HepG2 (cell line): Measurements from ENCODE around the gene PAPPA. TPM values are rescaled to one million over a fixed set of nuclear protein-coding genes. Genes with fewer than 3 reads are reported as not detected.

Experiments
- ASH2L ChIP-seq: fragments of 300-600, 200-600 bp; sonication (generic); IDR thresholded peaks from 2 replicates; pipeline ENCODE4 v1.7.0; 2017; ENCODE audit warnings: low read depth, mild to moderate bottlenecking, moderate library complexity, mixed read lengths, low read length; ENCODE audit not compliant: insufficient read length
- KDM3A ChIP-seq: IDR thresholded peaks from 2 replicates; pipeline ENCODE4 v1.6.1; 2018; ENCODE audit warnings: low read depth, missing compliant biosample characterization
- PHF5A ChIP-seq: IDR thresholded peaks from one replicate; pipeline ENCODE4 v1.6.1; 2018; ENCODE audit warnings: low read depth, missing genetic modification reagents; ENCODE audit not compliant: unreplicated experiment
- SMC3 ChIP-seq: IDR thresholded peaks from 2 replicates; pipeline ENCODE4 v1.6.1; 2011; ENCODE audit warnings: low read length, improper control_type of control experiment
- ZNF331 ChIP-seq: sonication (generic); formaldehyde crosslinking; IDR thresholded peaks from 2 replicates; pipeline ENCODE4 v1.4.0; 2020; ENCODE audit warnings: missing genetic modification reagents
- ZNF644 ChIP-seq: IDR thresholded peaks from 2 replicates; pipeline ENCODE4 v1.6.1; 2016; ENCODE audit warnings: low read depth
- ZNF776 ChIP-seq: sonication (generic); formaldehyde crosslinking; IDR thresholded peaks from 2 replicates; pipeline ENCODE4 v1.4.0; 2020; ENCODE audit warnings: mild to moderate bottlenecking, missing genetic modification reagents
- ZZZ3 ChIP-seq: sonication (generic); formaldehyde crosslinking; IDR thresholded peaks from 2 replicates; pipeline ENCODE4 v1.4.0; 2020; ENCODE audit warnings: missing genetic modification reagents, mild to moderate bottlenecking, borderline replicate concordance
- polyA plus RNA-seq, 8 experiments: library from polyadenylated mRNA; depleted of rRNA in 3 of 8; stranded (reverse) in 7 of 8; unstranded in 1 of 8; fragments of >200 nt; fragmentation: Illumina TruSeq in 4 of 8; extraction: Trizol in 4 of 8; gene quantifications; 2 replicates each; pipeline versions ENCODE4 v1.2.1 to v1.2.3, GENCODE V29; 2011 to 2016; ENCODE audit warnings: low read depth in 4 of 8, missing spikeins in 1 of 8, mixed read lengths in 1 of 8; ENCODE audit not compliant: insufficient read depth in 1 of 8
- total RNA-seq, 5 experiments: library from RNA; depleted of rRNA; stranded (reverse); fragments of >200 nt; fragmentation: Illumina TruSeq; extraction: Trizol; gene quantifications; 2 replicates each; pipeline ENCODE4 v1.2.3, GENCODE V29; 2016; ENCODE audit warnings: low read depth in 1 of 5
- TF ChIP-seq, protein P1 (sequence below): sonication (generic); formaldehyde crosslinking; IDR thresholded peaks from 2 replicates; pipeline ENCODE4 v1.4.0; 2020; ENCODE audit warnings: mild to moderate bottlenecking, missing genetic modification reagents
- TF ChIP-seq, protein P2 (sequence below): sonication (generic); formaldehyde crosslinking; IDR thresholded peaks from 2 replicates; pipeline ENCODE4 v1.8.0; 2022; ENCODE audit warnings: missing genetic modification reagents, mild to moderate bottlenecking, moderate library complexity, borderline replicate concordance
- TF ChIP-seq, protein P3 (sequence below): IDR thresholded peaks from 2 replicates; pipeline ENCODE4 v1.6.1; 2016; ENCODE audit warnings: mild to moderate bottlenecking
- TF ChIP-seq, protein P4 (sequence below): IDR thresholded peaks from 2 replicates; pipeline ENCODE4 v1.4.0; 2020; ENCODE audit warnings: mild to moderate bottlenecking, missing genetic modification reagents

PAPPA gene
- total and polyA plus RNA-seq, 2 of the 13 experiments (the other 11 are each of a cell fraction or from before 2014, with no cell fraction given), result 0.09 to 0.11 TPM

DNA sequence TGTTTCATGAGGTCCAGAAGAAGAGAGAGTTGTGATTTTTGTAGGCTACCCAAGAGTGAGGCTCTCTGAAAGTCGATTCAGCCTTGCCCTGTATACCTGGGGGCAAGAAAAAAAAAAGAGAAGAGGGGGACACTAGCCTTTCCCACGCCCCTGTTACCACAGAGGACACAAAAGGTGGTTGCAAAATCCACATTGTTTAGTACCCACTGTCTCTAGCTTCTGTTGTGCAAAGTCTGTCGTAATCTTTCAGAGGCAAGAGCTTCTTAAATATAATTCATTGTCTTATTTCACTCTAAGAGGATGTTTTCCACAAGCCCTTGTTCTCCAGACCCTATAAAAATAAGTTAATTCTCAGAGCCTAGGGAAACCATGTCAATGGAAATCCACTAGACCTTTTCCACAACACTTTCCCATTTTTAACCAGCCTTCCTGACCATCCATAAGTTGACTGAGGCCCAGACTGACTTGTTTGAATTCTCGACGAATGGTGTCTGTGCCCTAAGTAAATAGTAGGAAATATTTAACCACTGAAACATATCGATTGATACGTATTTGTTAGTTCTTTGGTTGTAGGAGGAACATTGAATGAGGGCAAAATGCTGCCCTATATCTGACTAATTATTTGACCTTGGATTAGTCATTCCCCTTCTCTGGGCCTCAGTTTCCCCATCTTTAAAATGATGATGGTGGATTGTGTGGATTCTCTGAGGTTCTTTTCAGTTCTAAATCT, 182.7 kb downstream of the PAPPA start (continued):
- TF ChIP-seq, protein P1, sequence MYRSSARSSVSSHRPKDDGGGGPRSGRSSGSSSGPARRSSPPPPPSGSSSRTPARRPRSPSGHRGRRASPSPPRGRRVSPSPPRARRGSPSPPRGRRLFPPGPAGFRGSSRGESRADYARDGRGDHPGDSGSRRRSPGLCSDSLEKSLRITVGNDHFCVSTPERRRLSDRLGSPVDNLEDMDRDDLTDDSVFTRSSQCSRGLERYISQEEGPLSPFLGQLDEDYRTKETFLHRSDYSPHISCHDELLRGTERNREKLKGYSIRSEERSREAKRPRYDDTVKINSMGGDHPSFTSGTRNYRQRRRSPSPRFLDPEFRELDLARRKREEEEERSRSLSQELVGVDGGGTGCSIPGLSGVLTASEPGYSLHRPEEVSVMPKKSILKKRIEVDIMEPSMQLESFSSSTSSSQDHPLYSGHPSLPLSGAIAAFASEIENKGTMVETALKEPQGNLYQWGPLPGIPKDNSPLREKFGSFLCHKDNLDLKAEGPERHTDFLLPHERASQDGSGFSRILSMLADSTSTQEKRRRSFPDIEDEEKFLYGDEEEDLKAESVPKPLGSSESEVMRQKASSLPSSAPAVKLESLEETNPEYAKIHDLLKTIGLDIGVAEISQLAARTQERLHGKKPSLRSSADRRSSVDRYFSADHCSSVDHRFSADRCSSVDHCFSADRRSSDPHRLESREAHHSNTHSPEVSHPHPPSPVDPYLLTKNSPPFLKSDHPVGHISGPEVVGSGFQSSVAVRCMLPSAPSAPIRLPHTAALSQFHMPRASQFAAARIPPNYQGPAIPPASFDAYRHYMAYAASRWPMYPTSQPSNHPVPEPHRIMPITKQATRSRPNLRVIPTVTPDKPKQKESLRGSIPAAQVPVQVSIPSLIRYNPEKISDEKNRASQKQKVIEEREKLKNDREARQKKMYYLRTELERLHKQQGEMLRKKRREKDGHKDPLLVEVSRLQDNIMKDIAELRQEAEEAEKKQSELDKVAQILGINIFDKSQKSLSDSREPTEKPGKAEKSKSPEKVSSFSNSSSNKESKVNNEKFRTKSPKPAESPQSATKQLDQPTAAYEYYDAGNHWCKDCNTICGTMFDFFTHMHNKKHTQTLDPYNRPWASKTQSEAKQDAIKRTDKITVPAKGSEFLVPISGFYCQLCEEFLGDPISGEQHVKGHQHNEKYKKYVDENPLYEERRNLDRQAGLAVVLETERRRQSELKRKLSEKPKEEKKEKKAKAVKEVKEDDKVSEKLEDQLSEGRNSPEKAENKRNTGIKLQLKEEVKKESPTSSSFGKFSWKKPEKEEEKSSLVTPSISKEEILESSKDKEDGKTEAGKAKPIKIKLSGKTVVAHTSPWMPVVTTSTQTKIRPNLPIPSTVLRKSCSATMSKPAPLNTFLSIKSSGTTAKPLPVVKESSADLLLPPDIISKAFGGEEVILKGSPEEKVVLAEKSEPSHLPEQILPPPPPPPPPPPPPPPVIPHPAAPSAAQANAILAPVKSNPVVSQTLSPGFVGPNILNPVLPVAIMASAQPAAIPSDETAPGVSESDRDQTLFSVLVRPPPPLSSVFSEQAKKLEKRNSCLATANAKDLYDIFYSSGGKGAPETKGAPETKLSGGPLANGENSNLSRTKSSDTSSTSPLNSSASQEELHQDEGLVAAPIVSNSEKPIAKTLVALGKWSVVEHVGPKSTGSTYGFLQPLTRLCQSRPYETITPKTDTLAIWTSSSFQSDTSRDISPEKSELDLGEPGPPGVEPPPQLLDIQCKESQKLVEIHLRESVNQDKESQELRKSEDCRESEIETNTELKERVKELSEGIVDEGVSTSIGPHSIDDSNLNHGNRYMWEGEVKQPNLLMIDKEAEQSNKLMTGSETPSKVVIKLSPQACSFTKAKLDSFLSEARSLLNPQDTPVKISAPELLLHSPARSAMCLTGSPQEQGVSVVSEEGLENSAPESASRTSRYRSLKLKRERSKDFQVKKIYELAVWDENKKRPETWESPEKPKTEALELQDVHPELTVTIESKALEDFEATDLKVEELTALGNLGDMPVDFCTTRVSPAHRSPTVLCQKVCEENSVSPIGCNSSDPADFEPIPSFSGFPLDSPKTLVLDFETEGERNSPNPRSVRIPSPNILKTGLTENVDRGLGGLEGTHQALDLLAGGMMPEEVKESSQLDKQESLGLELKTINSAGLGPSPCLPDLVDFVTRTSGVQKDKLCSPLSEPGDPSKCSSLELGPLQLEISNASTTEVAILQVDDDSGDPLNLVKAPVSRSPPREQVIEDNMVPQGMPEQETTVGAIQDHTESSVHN, result no peak
- TF ChIP-seq SMC3, result no peak
- TF ChIP-seq ZNF331 (CRISPR knock-in tag), result 0 out of 2 replicates have a peak, but pooled peaks have one; percentile 10
- TF ChIP-seq ASH2L, result peak; percentile 26
- no peak for TF ChIP-seq PHF5A
- TF ChIP-seq, protein P2, sequence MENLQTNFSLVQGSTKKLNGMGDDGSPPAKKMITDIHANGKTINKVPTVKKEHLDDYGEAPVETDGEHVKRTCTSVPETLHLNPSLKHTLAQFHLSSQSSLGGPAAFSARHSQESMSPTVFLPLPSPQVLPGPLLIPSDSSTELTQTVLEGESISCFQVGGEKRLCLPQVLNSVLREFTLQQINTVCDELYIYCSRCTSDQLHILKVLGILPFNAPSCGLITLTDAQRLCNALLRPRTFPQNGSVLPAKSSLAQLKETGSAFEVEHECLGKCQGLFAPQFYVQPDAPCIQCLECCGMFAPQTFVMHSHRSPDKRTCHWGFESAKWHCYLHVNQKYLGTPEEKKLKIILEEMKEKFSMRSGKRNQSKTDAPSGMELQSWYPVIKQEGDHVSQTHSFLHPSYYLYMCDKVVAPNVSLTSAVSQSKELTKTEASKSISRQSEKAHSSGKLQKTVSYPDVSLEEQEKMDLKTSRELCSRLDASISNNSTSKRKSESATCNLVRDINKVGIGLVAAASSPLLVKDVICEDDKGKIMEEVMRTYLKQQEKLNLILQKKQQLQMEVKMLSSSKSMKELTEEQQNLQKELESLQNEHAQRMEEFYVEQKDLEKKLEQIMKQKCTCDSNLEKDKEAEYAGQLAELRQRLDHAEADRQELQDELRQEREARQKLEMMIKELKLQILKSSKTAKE (CRISPR knock-in tag), result peak; percentile 56; the same call in 1 of the 2 replicates
- TF ChIP-seq ZZZ3, result no peak
- 0 out of 2 replicates have a peak, but pooled peaks have one; percentile 61 for TF ChIP-seq KDM3A (CRISPR knock-in tag)
- TF ChIP-seq, protein P3, sequence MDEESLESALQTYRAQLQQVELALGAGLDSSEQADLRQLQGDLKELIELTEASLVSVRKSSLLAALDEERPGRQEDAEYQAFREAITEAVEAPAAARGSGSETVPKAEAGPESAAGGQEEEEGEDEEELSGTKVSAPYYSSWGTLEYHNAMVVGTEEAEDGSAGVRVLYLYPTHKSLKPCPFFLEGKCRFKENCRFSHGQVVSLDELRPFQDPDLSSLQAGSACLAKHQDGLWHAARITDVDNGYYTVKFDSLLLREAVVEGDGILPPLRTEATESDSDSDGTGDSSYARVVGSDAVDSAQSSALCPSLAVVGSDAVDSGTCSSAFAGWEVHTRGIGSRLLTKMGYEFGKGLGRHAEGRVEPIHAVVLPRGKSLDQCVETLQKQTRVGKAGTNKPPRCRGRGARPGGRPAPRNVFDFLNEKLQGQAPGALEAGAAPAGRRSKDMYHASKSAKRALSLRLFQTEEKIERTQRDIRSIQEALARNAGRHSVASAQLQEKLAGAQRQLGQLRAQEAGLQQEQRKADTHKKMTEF, result peak; percentile 61; the same call in 1 of the 2 replicates
- TF ChIP-seq ZNF776 (CRISPR knock-in tag), result no peak
- TF ChIP-seq, protein P4, sequence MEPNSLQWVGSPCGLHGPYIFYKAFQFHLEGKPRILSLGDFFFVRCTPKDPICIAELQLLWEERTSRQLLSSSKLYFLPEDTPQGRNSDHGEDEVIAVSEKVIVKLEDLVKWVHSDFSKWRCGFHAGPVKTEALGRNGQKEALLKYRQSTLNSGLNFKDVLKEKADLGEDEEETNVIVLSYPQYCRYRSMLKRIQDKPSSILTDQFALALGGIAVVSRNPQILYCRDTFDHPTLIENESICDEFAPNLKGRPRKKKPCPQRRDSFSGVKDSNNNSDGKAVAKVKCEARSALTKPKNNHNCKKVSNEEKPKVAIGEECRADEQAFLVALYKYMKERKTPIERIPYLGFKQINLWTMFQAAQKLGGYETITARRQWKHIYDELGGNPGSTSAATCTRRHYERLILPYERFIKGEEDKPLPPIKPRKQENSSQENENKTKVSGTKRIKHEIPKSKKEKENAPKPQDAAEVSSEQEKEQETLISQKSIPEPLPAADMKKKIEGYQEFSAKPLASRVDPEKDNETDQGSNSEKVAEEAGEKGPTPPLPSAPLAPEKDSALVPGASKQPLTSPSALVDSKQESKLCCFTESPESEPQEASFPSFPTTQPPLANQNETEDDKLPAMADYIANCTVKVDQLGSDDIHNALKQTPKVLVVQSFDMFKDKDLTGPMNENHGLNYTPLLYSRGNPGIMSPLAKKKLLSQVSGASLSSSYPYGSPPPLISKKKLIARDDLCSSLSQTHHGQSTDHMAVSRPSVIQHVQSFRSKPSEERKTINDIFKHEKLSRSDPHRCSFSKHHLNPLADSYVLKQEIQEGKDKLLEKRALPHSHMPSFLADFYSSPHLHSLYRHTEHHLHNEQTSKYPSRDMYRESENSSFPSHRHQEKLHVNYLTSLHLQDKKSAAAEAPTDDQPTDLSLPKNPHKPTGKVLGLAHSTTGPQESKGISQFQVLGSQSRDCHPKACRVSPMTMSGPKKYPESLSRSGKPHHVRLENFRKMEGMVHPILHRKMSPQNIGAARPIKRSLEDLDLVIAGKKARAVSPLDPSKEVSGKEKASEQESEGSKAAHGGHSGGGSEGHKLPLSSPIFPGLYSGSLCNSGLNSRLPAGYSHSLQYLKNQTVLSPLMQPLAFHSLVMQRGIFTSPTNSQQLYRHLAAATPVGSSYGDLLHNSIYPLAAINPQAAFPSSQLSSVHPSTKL (CRISPR knock-in tag), result peak; percentile 87
- peak; percentile 79; the same call in 1 of the 2 replicates for TF ChIP-seq ZNF644 (CRISPR knock-in tag)
